ENCODE data around the gene KIAA1755.

Gene KIAA1755

GRCh38 chr20:38197217-38197616, 63.3 kb downstream of the KIAA1755 start:
- DNase-seq: no peak
- TF ChIP-seq GATA1 (IDR thresholded peaks at IDR 0.05; ENCODE audit: low read depth, low read length) (no peak), POLR2A (IDR thresholded peaks at IDR 0.05; ENCODE audit: low read length) (no peak)

DNA sequence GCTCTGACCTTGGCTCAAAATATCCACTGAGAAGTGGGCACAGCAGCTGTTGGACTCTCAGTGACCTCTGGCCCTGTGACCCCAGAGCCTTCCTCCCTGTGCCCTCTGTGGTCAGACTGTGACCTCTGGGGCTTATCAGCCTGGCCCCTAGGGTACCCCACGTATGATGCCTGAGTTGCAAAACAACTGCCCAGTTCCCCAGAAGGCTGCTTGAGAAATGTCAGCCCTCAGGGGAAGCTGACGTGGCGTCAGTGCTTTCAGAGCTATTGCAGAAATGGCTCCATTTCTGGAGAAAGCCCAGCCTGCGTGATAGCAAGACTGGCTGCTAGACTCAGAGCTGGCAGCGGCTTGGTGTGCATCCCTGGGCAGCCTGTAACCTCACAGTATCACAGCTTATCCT, 63.9 kb downstream of the KIAA1755 start:
- no peak for DNase-seq
- TF ChIP-seq GATA1 (IDR thresholded peaks at IDR 0.05; ENCODE audit: low read depth, low read length) (no peak), POLR2A (IDR thresholded peaks at IDR 0.05; ENCODE audit: low read length) (no peak)

DNA sequence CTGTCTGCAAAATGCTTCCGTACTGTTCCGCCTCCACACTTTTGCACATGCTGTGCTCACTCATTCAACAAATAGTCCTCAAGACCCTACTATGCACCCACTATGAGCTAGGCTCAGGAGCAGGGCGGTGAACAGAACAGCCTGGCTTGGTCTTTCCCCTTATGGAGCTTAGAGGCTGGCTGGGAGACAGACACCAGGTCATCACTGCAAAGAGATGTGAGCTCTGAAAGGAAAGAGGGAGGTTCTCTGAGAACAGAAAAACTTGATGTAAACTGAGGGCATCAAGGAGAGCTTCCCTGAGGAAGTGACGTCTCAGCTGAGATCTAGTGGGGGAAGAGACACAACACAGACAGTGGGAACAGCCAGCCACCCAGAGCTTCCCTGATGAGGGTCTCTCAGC, 64.5 kb downstream of the KIAA1755 start:
- no peak for DNase-seq
- TF ChIP-seq POLR2A (IDR thresholded peaks at IDR 0.05; ENCODE audit: low read length): no peak
- no peak for TF ChIP-seq GATA1 (IDR thresholded peaks at IDR 0.05; ENCODE audit: low read depth, low read length)

- TF ChIP-seq POLR2A (IDR thresholded peaks at IDR 0.05; ENCODE audit: low read length) (no peak), GATA1 (IDR thresholded peaks at IDR 0.05; ENCODE audit: low read depth, low read length) (no peak)
- DNase-seq: no peak
Measured at GRCh38 chr20:38195521-38195920, 65.0 kb downstream of the KIAA1755 start.

DNA sequence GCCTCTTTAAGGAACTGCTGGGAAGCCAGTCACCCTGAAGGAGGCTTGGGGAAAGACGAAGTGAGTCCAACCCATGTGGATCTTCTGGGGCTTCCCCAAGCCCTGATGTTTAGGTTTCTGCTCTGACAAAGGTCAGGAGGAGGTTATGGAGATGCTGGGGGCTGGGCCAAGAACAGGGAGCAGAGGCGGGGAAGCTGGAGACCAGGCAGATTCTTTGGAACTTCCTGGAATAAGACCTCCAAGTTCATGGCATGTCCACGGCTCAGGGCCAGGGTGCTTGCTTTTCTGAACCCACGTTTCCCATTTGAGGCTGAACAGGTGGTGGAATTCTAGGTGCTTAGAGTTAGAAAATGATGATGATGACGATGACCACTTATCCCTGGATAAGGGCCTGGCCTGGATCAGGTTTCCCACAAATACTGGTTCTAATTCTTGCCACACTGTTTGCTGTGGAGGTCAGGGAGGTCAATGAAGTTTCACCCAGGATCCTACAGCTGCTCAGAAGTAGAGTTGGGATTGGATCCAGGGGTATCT, 65.5 kb downstream of the KIAA1755 start:
- no peak for DNase-seq
- TF ChIP-seq POLR2A (IDR thresholded peaks at IDR 0.05; ENCODE audit: low read length): no peak
- TF ChIP-seq GATA1 (IDR thresholded peaks at IDR 0.05; ENCODE audit: low read depth, low read length): no peak

- DNase-seq: no peak
- TF ChIP-seq GATA1 (IDR thresholded peaks at IDR 0.05; ENCODE audit: low read depth, low read length) (no peak), POLR2A (IDR thresholded peaks at IDR 0.05; ENCODE audit: low read length) (no peak)
Measured at GRCh38 chr20:38193586-38194105, 66.9 kb downstream of the KIAA1755 start.

- DNase-seq: no peak
- TF ChIP-seq POLR2A (IDR thresholded peaks at IDR 0.05; ENCODE audit: low read length) (no peak), GATA1 (IDR thresholded peaks at IDR 0.05; ENCODE audit: low read depth, low read length) (no peak)
Measured at GRCh38 chr20:38192323-38192885, 68.1 kb downstream of the KIAA1755 start.

DNA sequence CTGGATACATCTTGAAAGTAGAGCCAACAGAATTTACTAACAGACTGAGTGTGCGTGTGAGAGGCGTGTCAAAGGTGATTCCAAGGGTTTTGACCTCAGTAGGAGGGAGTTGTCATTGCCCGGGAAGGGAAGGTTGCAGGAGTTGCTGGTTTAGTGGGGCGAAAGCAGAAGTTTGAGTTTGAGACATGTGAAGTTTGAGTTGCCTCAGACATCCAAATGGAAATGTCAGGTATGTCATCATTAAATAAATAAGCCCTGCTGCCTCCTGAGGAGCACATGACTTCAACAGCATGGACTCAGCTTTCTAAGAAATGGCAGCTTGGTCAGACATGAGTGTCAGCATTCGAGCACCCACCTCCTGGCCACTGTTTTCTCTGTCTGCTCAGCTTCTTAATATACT, 68.9 kb downstream of the KIAA1755 start:
- TF ChIP-seq GATA1 (IDR thresholded peaks at IDR 0.05; ENCODE audit: low read depth, low read length): no peak
- TF ChIP-seq POLR2A (IDR thresholded peaks at IDR 0.05; ENCODE audit: low read length): no peak
- DNase-seq: no peak

- DNase-seq: no peak
- no peak for TF ChIP-seq POLR2A (IDR thresholded peaks at IDR 0.05; ENCODE audit: low read length)
- no peak for TF ChIP-seq GATA1 (IDR thresholded peaks at IDR 0.05; ENCODE audit: low read depth, low read length)
Measured at GRCh38 chr20:38190936-38191371, 69.6 kb downstream of the KIAA1755 start.

- DNase-seq: no peak
- TF ChIP-seq POLR2A (IDR thresholded peaks at IDR 0.05; ENCODE audit: low read length) (no peak), GATA1 (IDR thresholded peaks at IDR 0.05; ENCODE audit: low read depth, low read length) (no peak)
Measured at GRCh38 chr20:38190166-38190565, 70.4 kb downstream of the KIAA1755 start.

- TF ChIP-seq GATA1 (IDR thresholded peaks at IDR 0.05; ENCODE audit: low read depth, low read length) (no peak), POLR2A (IDR thresholded peaks at IDR 0.05; ENCODE audit: low read length) (no peak)
- DNase-seq: no peak
Measured at GRCh38 chr20:38187517-38187916, 73.0 kb downstream of the KIAA1755 start.

DNA sequence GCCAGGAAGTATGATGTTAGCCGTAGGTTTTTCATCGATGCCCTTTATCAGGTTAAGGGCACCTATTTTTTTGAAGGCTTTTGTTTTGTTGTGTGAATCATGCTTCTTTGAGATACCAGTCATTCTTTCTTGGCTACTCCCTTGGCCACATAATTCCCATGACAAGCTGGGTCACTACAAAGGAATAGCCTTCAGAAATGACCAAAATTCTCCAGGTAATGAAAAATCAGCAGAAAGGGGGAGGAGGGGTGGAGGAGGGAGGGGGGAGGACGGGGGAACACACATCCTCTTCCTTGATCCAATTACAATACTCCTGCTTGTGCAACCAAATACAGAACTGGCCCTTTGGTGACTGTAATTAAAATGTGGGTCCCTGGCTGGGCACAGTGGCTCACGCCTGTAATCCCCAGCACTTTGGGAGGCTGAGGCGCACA, 73.7 kb downstream of the KIAA1755 start:
- TF ChIP-seq POLR2A (IDR thresholded peaks at IDR 0.05; ENCODE audit: low read length) (no peak), GATA1 (IDR thresholded peaks at IDR 0.05; ENCODE audit: low read depth, low read length) (no peak)
- DNase-seq: no peak

DNA sequence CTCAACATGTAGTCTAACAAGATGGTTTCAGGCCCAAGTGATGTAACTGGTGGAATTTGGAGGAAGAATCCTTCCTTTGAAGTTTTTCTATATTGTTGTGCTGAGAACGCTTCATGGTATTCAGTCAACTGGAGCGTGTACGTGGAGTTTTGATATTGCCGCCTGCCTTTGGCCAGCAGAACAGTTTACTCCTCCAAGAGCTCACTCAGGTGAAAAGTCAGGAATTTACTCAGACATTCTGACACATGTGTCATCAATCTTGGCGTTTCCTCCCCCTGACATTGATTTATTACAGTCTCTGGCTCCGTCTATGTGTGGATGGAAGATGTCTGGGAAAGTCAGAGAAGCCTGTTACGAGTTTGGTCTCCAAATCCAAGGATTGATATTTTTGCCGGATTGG, 76.4 kb downstream of the KIAA1755 start:
- DNase-seq: no peak
- no peak for TF ChIP-seq GATA1 (IDR thresholded peaks at IDR 0.05; ENCODE audit: low read depth, low read length)
- TF ChIP-seq POLR2A (IDR thresholded peaks at IDR 0.05; ENCODE audit: low read length): no peak

DNA sequence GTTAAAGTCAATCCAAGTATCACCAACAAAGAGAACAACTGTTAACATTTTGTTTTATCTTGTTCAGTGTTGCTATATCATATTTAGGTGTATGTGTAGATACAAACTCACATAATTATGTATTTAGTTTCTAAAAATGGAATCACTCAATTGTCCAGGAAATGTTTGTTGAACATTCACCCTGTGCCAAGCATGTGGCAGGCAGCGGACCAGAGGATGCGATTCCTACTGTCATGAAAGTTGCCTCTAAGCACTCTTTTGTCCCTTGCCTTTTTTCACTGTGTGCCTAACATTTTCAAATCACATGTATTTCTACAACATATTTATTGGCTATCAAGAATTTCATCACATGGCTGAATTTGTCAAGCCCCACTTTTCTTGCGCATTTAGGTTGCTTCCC, 78.6 kb downstream of the KIAA1755 start:
- no peak for DNase-seq
- TF ChIP-seq GATA1 (IDR thresholded peaks at IDR 0.05; ENCODE audit: low read depth, low read length): no peak
- TF ChIP-seq POLR2A (IDR thresholded peaks at IDR 0.05; ENCODE audit: low read length): no peak

GRCh38 chr20:38181207-38181801, 79.2 kb downstream of the KIAA1755 start:
- no peak for DNase-seq

More at GRCh38 chr20:38181207-38181801, 79.2 kb downstream of the KIAA1755 start:
- TF ChIP-seq POLR2A (IDR thresholded peaks at IDR 0.05; ENCODE audit: low read length) (no peak), GATA1 (IDR thresholded peaks at IDR 0.05; ENCODE audit: low read depth, low read length) (no peak)

Data from erythroblast (primary cell).